GM12801 (cell line): Measurements from ENCODE around the gene NKX2-1.

Experiments used
- CTCF ChIP-seq: IDR thresholded peaks from one replicate; pipeline ENCODE4 v1.5.1; 2011; ENCODE audit warnings: control low read depth; ENCODE audit not compliant: insufficient read length; ENCODE audit errors: extremely low read depth

Gene NKX2-1

DNA sequence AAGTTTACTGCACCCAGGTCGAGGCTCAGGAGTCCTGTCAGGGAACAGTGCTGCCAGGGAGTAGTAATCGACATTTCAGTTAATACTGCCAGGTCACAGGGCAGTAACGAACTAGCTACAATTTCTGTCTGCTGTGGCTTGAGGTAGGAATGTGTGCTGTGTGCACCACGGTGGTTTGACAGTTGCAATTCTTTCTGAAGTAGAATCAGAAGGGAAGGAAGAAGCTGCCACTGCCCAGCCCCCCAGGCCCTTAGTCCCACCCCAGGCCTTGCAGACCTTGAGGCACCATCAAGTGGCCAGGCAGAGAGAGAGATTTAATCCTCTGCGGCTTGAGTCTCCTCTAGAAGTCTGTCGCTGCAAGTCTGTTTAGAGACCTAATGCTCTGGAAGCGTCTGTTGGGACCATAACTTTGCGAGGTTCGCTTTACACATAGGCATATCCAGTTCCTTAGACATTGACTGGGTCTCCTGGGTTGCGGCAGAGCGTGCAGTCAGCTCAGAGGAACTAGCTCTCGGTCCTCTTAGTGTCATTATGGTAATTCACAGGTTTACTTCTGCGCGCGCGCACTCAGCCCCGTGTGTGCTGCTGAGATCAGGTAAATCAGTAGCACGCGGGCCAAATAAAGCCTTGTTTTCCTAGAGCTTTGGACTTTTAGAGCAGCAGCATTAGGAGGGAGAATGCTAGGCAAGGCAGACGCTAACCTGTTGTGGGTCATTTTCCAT, 9.8 kb downstream of the NKX2-1 start:
- no peak for TF ChIP-seq CTCF

GRCh38 chr14:36509069-36509917, 10.7 kb downstream of the NKX2-1 start:
- no peak for TF ChIP-seq CTCF

- TF ChIP-seq CTCF, result no peak
Measured at GRCh38 chr14:36508418-36509068, 11.5 kb downstream of the NKX2-1 start.

- no peak for TF ChIP-seq CTCF
Measured at GRCh38 chr14:36507847-36508417, 12.1 kb downstream of the NKX2-1 start.

DNA sequence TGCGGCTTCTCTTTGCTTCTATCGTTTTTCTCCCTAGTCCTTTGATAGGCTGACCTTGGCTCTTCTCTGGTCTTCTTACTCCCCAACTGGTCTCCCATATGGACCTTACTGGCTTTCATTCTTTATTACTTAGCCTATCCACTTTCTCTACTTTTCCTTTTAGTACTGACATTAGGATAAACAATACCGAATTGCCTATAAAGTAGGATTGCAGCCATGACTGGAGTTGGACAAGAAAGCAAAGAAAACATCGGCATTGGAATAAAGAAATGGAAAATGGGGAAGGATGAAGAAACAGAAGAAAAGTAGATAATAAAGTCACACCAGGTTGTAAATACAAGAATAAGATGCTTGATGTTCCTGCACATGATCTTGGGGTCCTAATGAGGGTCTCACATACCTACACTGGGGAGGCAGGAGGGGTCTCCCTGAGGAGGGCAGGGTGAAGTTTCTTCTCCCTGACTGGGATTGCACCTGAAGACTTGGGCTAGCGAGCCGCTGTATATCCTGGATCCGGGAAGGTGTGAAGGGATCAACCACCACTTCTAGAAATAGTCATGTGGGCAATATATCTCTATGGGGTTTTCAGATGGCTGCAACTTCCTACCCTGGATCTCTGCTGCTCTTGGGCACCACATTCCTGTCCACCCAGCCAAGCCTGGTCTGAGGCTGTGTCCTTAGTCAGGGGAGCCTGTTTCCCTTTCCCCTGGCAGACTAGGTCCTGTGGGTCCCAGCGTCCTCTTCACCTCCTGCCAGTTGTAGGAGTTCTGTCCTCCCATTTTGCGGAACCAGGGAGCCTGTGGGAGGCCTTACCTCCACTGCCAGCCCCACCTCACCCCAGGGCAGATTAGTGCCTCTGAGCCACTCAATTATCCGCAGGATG, 13.1 kb downstream of the NKX2-1 start:
- no peak for TF ChIP-seq CTCF

DNA sequence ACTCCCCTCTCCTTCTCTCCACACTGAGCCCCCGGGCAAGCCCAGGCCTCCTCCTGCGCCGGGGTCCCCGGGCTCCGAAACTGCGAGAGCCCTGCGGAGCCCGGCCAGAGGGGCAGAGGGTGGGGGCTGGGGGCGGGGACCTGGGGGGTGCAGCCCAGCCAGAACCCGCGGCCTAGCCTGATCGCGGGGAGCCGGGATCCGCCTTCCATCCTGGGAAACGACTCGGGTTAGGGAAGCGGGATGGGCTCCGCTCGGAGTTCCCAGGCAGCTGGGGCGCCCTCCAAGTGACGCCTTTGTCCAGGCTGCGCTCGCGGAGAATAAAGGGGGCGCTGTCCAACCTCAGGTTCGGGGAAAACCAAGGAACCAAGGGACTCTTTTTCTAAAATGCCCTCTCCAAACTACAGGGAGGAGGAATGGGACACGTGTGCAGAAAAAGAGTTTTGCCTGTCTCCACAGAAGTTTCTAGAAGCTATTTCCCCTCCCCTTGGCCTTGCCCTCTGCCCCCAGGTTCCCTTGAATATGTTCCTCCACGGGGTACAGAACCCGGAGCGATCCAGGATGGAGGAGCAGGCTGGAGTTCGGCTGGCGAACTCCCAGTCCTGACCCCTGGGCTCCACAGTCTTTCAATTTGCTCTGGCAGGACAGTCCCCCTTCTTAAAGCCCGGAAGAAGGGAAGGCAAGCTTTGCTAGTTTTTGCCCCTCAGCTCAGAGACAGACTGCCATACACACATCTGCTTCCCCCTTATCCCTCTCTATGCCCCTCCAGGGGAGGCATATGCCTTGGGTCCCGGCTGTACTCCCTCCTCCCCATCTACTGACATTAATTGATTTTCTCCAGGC, 13.9 kb downstream of the NKX2-1 start:
- no peak for TF ChIP-seq CTCF
